Dermis blood vessel endothelial cell (primary cell): ENCODE data around the gene ETS1. TPM values are rescaled to one million over a fixed set of nuclear protein-coding genes. Genes with fewer than 3 reads are reported as not detected.
"Not testable (repeated sequence)": the region's sequence is repeated elsewhere in the genome, so short reads cannot be mapped to it uniquely, and the experiment has no call there.

Experiments
- DNase-seq: peaks from one replicate; pipeline ENCODE4 v3.0.0; 2010
- total RNA-seq: library from RNA; depleted of rRNA; stranded (reverse); fragments of >200 nt; gene quantifications from 2 replicates; pipeline ENCODE4 v1.2.3, GENCODE V29; 2014

The ETS1 gene
- total RNA-seq, 1 donor from 2014 or later, result 128 TPM

- no peak for DNase-seq
These were observed 131.6 kb downstream of the ETS1 start for GRCh38 chr11:128455766-128456165.

- DNase-seq, result peak; percentile 58
These were observed 133.7 kb downstream of the ETS1 start for GRCh38 chr11:128453444-128454336.

- no peak for DNase-seq
These were observed 135.5 kb downstream of the ETS1 start for GRCh38 chr11:128451652-128452470.

- no peak for DNase-seq
These were observed 136.3 kb downstream of the ETS1 start for GRCh38 chr11:128450882-128451651.

GRCh38 chr11:128450425-128450824 lies 136.9 kb downstream of the ETS1 start:
- not testable (repeated sequence) for DNase-seq

- DNase-seq, result no peak
These were observed 138.2 kb downstream of the ETS1 start for GRCh38 chr11:128448981-128449713.

- DNase-seq, result peak; percentile 41
These were observed 139.0 kb downstream of the ETS1 start for GRCh38 chr11:128448200-128448886.

- DNase-seq, result no peak
These were observed 140.1 kb downstream of the ETS1 start for GRCh38 chr11:128447233-128447632.

- DNase-seq, result not testable (repeated sequence)
These were observed 141.4 kb downstream of the ETS1 start for GRCh38 chr11:128445921-128446320.

GRCh38 chr11:128437136-128437535 lies 150.2 kb downstream of the ETS1 start:
- peak; percentile 77 for DNase-seq

GRCh38 chr11:128434818-128435217 lies 152.5 kb downstream of the ETS1 start:
- DNase-seq, result no peak

GRCh38 chr11:128434411-128434810 lies 152.9 kb downstream of the ETS1 start:
- DNase-seq, result no peak

- DNase-seq, result no peak
These were observed 154.4 kb downstream of the ETS1 start for GRCh38 chr11:128432926-128433325.

- no peak for DNase-seq
These were observed 155.4 kb downstream of the ETS1 start for GRCh38 chr11:128431931-128432330.

GRCh38 chr11:128428935-128429334 lies 158.4 kb downstream of the ETS1 start:
- DNase-seq, result no peak

- peak; percentile 44 for DNase-seq
These were observed 162.5 kb downstream of the ETS1 start for GRCh38 chr11:128424851-128425285.

GRCh38 chr11:128424271-128424711 lies 163.1 kb downstream of the ETS1 start:
- DNase-seq, result no peak

GRCh38 chr11:128422576-128423370 lies 164.6 kb downstream of the ETS1 start:
- DNase-seq, result no peak

- DNase-seq, result peak; percentile 15
These were observed 165.6 kb downstream of the ETS1 start for GRCh38 chr11:128421577-128422330.

GRCh38 chr11:128420951-128421350 lies 166.4 kb downstream of the ETS1 start:
- DNase-seq, result no peak
